Subcutaneous abdominal adipose tissue (tissue), 5 donors: Measurements from ENCODE around the gene S100A13.
"Not testable (repeated sequence)": the region's sequence is repeated elsewhere in the genome, so short reads cannot be mapped to it uniquely, and the experiment has no call there.

Experiments
- H3K27ac ChIP-seq: one replicate; pipeline ENCODE4 v1.7.0; 2013; ENCODE audit warnings: low read depth, mild to moderate bottlenecking, inconsistent platforms, low read length, moderate library complexity
- H3K27me3 ChIP-seq, 5 donors: one replicate each; pipeline ENCODE4 v1.7.0; 2013; ENCODE audit warnings: low read length in 5 of 5, inconsistent platforms in 1 of 5; ENCODE audit not compliant: control insufficient read depth in 5 of 5, insufficient read depth in 4 of 5
- H3K36me3 ChIP-seq, 5 donors: one replicate each; pipeline ENCODE4 v1.7.0; 2013; ENCODE audit warnings: low read length in 5 of 5; ENCODE audit not compliant: control insufficient read depth in 5 of 5, insufficient read depth in 5 of 5
- H3K4me1 ChIP-seq, 5 donors: one replicate each; pipeline ENCODE4 v1.7.0; 2013; ENCODE audit warnings: low read length in 5 of 5, mild to moderate bottlenecking in 3 of 5, moderate library complexity in 1 of 5; ENCODE audit not compliant: control insufficient read depth in 5 of 5, insufficient read depth in 5 of 5
- H3K4me3 ChIP-seq, 5 donors: one replicate each; pipeline ENCODE4 v1.7.0; 2013; ENCODE audit warnings: low read length in 5 of 5, low read depth in 1 of 5
- H3K9ac ChIP-seq, 5 donors: one replicate each; pipeline ENCODE4 v1.7.0; 2013; ENCODE audit warnings: low read length in 5 of 5, mild to moderate bottlenecking in 4 of 5, moderate library complexity in 3 of 5
- H3K9me3 ChIP-seq, 5 donors: one replicate each; pipeline ENCODE4 v1.7.0; 2013; ENCODE audit warnings: low read length in 5 of 5; ENCODE audit not compliant: control insufficient read depth in 5 of 5
- donor health status: healthy.
- donor health status: healthy.
- donor health status: healthy.
- donor health status: healthy.
- donor health status: healthy.

Gene S100A13

DNA sequence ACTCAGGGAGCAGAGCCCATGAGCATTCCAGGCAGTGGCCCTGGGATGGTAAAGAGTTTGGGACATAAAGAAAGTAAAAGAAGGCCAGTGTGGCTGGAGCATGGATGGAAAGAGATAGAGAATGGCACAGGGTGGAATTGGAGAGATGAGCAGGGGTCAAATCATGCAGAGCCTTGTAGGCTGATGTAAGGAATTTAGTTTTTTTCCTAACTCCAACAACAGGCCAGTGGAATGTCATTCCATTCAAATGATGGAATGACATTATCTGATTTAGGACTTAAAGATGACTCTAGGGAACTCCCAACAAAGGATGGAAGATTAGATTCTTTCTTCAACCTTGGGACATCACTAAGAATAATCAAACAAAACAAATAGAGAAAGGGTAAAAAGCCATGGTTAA, 48.8 kb downstream of the S100A13 start:
- Histone ChIP-seq H3K36me3 (no peaks in the 10 kb centered on the region), H3K27ac (no peak overlapping the region), H3K4me3 (no peak overlapping the region), H3K9ac (no peak overlapping the region), H3K9me3 (no peaks in the 10 kb centered on the region), H3K27me3 (no peaks in the 10 kb centered on the region), H3K4me1 (peaks cover 3 to 15% (median 10%) of the 10 kb centered on the region in 5 donors)

DNA sequence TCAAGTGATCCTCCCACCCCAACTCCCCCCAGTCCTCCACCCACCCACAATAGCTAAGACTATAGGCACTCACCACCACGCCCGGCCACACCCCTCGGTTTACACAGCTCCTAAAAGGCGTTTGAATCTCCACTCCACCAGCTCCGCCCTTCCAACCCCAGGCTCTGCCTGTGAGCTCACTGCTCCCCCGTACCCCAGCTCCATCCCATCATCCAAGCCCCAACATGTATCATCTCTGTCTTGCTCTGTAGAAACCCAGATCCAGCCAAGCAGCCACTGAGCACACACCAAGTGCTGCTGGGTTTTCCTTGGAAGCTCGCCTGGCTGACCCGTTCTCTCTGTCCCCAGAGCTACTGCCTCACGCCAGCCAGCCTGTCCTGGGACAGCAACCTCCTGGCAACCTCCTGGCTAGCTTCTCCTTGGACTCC, 49.7 kb downstream of the S100A13 start:
- H3K4me1 ChIP-seq: peaks cover 5 to 17% (median 15%) of the 10 kb centered on the region in 5 donors
- no peak overlapping the region for H3K27ac ChIP-seq
- no peak overlapping the region for H3K9ac ChIP-seq
- H3K36me3 ChIP-seq: no peaks in the 10 kb centered on the region
- H3K4me3 ChIP-seq: no peak overlapping the region
- H3K9me3 ChIP-seq: no peaks in the 10 kb centered on the region
- H3K27me3 ChIP-seq: no peaks in the 10 kb centered on the region

DNA sequence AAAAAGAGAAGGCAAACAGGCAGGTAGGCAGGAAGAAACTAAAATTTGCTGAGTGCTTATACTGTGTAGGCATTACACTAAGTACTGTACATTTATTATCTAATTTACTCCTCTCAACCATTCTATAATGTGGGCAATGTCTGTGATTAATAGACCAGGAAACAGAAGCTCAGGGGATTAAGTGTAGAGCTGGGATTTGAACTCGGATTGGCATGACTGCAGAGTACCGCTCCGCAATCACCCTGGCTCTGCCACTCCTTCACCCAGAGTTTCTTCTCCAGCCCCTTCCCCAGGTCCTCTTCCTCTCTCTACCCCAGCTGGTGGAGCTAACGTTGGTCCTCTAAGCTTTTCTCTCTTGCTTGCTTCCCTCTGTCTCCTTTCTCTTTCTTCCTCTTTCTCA, 50.2 kb downstream of the S100A13 start:
- Histone ChIP-seq H3K9me3 (no peaks in the 10 kb centered on the region), H3K4me3 (no peak overlapping the region), H3K4me1 (peaks cover 9 to 22% (median 15%) of the 10 kb centered on the region in 5 donors), H3K27ac (no peak overlapping the region), H3K9ac (no peak overlapping the region), H3K27me3 (no peaks in the 10 kb centered on the region), H3K36me3 (no peaks in the 10 kb centered on the region)

DNA sequence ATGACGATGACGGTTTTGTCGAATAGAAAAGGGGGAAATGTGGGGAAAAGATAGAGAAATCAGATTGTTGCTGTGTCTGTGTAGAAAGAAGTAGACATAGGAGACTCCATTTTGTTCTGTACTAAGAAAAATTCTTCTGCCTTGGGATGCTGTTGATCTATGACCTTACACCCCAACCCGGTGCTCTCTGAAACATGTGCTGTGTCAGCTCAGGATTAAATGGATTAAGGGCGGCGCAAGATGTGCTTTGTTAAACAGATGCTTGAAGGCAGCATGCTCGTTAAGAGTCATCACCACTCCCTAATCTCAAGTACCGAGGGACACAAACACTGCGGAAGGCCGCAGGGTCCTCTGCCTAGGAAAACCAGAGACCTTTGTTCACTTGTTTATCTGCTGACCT, 51.8 kb downstream of the S100A13 start:
- not testable (repeated sequence) for H3K36me3 ChIP-seq, H3K27ac ChIP-seq, H3K27me3 ChIP-seq, H3K9ac ChIP-seq, H3K9me3 ChIP-seq, H3K4me3 ChIP-seq
- peaks cover 9 to 25% (median 15%) of the 10 kb centered on the region in 5 donors for H3K4me1 ChIP-seq

DNA sequence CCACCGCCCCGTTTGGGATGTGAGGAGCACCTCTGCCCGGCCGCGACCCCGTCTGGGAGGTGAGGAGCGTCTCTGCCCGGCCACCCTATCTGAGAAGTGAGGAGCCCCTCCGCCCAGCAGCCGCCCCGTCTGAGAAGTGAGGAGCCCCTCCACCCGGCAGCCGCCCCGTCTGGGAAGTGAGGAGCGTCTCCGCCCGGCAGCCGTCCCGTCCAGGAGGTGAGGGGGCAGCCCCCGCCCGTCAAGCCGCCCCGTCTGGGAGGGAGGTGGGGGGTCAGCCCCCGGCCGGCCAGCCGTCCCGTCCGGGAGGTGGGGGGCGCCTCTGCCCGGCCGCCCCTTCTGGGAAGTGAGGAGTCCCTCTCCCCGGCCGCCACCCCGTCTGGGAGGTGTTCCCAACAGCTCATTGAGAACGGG, 52.2 kb downstream of the S100A13 start:
- H3K27ac ChIP-seq, H3K9ac ChIP-seq, H3K4me3 ChIP-seq, H3K27me3 ChIP-seq, H3K9me3 ChIP-seq, H3K36me3 ChIP-seq: not testable (repeated sequence)
- peaks cover 9 to 25% (median 15%) of the 10 kb centered on the region in 5 donors for H3K4me1 ChIP-seq

DNA sequence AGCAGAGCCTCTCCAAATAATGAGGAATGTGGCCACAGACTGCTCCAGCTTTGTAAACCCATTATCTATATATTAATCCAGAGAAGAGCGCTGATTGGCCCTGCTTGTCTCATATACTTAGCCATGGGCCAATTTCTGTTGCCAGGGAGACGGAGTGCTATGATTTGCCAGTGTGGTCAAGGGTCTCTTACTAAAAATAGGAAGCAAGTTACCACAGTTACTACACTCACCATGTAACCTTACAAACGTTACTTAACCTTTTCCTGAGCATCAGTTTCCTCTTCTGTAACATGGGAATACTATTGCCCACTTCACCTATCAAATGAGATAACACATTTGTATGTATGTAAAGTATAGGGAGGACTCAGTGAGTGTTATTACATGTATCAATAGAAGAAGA, 54.0 kb downstream of the S100A13 start:
- H3K4me3 ChIP-seq: no peak overlapping the region
- peak overlapping the region; percentile 75 for H3K27ac ChIP-seq
- no peaks in the 10 kb centered on the region for H3K27me3 ChIP-seq
- no peaks in the 10 kb centered on the region for H3K9me3 ChIP-seq
- peak overlapping the region in 2 of 5 donors; percentile 1 to 75 for H3K9ac ChIP-seq
- H3K4me1 ChIP-seq: peaks cover 9 to 28% (median 20%) of the 10 kb centered on the region in 5 donors
- H3K36me3 ChIP-seq: no peaks in the 10 kb centered on the region

DNA sequence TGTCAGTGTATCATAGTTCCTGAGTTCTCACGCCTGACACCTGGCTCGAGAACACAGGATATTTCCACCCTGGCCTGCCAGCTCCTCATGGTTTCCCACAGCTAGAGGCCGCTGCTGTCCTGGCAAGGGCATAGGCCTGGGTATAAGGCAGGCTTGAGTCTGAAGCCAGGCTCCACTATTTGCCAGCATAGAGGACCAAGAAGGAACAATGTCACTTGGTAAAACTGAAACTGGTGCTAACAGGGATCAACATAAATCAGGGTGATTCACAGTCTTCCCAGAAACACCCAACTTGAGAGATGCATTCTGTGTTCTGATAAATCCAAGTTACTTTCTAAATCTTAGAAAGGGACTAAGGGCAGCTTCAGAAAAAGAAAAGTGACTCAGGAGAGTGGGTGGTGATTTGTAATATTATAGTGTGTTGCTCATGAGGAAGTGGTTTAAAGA, 54.7 kb downstream of the S100A13 start:
- peaks cover 5 to 30% (median 22%) of the 10 kb centered on the region in 5 donors for H3K4me1 ChIP-seq
- peak overlapping the region; percentile 75 for H3K27ac ChIP-seq
- no peak overlapping the region for H3K4me3 ChIP-seq
- H3K9me3 ChIP-seq: no peaks in the 10 kb centered on the region
- H3K36me3 ChIP-seq: no peaks in the 10 kb centered on the region
- H3K9ac ChIP-seq: peak overlapping the region in 1 of 5 donors; percentile 82
- H3K27me3 ChIP-seq: no peaks in the 10 kb centered on the region

DNA sequence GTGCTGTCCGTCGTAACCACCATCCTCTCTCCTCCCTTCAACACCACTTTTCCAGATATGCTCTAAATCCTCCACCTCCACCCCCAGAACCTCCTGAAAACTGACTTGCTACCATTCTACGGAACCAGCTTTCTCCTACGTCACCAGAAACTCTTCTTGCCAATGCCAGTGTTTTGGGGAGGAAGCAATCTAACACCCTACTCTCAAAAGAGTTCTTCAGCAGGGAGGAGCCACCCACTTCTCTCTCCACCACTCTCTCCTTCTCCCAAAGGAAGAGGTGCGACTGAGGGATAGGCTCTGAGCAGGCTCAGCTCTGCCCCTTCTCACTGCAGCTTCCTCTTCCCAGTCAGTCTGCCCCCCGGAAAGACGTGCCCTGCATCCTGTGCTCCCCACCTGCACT, 55.6 kb downstream of the S100A13 start:
- Histone ChIP-seq H3K4me3 (no peak overlapping the region), H3K4me1 (peaks cover 9 to 35% (median 29%) of the 10 kb centered on the region in 5 donors), H3K27me3 (no peaks in the 10 kb centered on the region), H3K27ac (peak overlapping the region; percentile 75), H3K36me3 (no peaks in the 10 kb centered on the region), H3K9me3 (no peaks in the 10 kb centered on the region), H3K9ac (no peak overlapping the region)

DNA sequence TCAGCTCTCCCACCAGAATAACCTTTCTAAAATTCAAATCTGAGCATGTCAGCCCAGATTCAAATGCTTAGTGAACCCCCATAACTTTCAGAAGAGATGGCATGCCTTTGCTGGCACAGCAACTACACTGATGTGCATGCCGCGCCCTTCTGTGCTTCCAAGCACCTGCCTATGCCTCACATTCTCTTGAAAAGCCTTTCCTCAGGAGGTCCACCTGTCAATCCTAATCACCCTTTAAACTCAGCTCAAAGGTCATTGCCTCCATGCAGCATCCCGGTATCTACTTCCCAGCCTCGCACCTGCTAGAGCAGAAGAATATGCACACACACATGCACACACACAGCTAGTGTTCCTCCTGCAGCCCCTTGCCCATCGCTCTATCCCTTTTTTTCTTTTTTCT, 56.4 kb downstream of the S100A13 start:
- no peak overlapping the region for H3K4me3 ChIP-seq
- no peak overlapping the region for H3K27ac ChIP-seq
- H3K9me3 ChIP-seq: no peaks in the 10 kb centered on the region
- H3K4me1 ChIP-seq: peaks cover 14 to 43% (median 37%) of the 10 kb centered on the region in 5 donors
- H3K27me3 ChIP-seq: no peaks in the 10 kb centered on the region
- H3K36me3 ChIP-seq: no peaks in the 10 kb centered on the region
- H3K9ac ChIP-seq: no peak overlapping the region

DNA sequence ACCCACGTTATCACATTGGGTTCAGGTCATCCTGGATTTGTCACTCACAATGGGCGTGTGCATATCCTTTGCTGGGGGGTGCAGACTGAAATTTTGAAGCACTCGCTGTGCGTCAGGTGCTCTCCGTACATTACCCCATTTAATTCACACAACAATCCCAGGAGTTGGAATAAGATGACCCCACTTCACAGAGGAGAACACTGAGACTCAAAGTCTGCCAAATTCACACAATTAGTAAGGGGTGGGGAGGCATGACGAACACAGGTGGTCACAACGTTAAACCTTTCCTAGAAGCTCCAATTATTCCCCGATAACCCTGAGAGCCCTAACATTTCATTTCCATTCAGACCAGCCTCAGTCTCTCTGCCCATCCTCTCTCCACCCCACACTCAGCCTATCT, 57.8 kb downstream of the S100A13 start:
- Histone ChIP-seq H3K4me3 (no peak overlapping the region), H3K9ac (no peak overlapping the region), H3K9me3 (no peaks in the 10 kb centered on the region), H3K36me3 (no peaks in the 10 kb centered on the region), H3K27me3 (no peaks in the 10 kb centered on the region), H3K4me1 (peaks cover 16 to 50% (median 43%) of the 10 kb centered on the region in 5 donors), H3K27ac (no peak overlapping the region)
